C4-2B (cell line): ENCODE data around the gene CLIC3.

ENCODE experiments used
- H3K27ac ChIP-seq: fragments of 450-650 bp; 2 replicates; pipeline ENCODE4 v1.5.1; 2017
- CTCF ChIP-seq: fragments of 450-650 bp; conservative IDR thresholded peaks from 2 replicates; pipeline ENCODE4 v1.5.1; 2017; ENCODE audit warnings: mild to moderate bottlenecking
- ZFX ChIP-seq: fragments of 450-650 bp; IDR thresholded peaks from 2 replicates; pipeline ENCODE4 v1.6.1; 2017

The CLIC3 gene

DNA sequence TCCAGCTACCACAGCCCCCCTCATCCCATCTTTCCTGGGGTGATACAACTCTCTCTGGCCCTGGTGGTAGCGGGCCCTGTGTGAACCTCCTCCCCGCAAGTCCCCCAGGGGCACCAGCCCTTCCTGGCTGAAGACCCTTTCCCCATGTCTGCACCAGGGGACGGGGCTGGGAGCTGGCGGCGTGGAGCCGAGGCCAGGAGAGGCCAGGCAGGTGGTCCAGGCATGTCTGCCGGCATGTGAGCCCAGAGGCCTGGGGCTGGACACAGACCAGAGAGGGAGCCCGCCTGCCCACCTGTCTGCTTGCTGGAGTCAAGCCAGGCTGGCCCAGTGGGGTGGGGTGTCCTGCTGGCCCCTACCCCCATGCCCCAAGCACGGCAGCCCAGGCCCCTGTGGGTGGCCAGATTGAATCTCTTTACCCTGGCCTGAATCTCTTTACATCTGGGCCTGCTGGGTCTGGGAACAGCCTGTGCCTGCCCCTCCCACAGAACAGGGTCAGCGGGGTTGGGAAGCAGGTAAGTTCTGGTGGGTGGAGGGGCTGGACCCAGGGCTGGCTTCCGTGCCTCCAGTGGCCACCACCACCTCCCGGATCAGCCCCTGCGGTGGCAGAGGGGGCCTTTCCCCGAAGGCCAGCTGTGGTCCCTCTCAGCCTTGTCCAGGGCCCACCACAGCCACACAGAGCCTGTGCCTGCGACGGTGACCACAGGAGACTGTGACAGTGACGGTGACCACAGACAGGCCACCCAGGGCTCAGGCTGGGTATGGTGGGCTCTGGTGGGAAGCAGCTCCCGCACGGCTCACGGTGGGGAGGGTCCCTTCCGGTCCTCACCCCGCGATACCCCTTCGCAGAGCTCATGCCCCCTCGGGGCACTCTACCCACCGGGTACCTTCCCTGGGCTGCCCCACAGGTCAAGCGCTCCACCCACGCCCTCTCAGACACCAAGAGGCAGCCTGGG, 37.2 kb downstream of the CLIC3 start:
- no peak overlapping the region for H3K27ac ChIP-seq
- TF ChIP-seq ZFX (no peak), CTCF (no peak)

DNA sequence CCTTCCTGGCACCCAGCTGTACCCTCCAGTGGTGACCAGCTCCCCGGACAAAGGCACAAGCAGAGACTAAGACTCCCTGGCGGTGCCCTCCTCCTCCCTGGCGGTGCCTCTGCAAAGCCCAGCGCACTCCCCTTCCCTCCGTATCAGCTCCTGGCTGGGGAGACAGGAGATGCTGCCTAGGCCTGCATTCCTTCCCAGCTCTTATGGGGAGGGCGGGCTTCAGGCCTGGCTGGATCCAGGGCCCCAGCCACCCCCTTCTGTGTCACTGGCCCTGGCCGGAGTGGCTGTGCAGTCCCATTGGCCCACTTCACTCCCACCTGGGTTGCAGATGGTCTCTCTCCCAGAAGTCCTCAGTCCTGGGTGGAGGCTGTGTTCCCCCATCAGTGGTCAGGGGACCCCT, 37.9 kb downstream of the CLIC3 start:
- H3K27ac ChIP-seq, result no peak overlapping the region
- TF ChIP-seq ZFX, result no peak
- TF ChIP-seq CTCF, result no peak

- H3K27ac ChIP-seq, result no peak overlapping the region
- no peak for TF ChIP-seq ZFX
- no peak for TF ChIP-seq CTCF
Observed at GRCh38 chr9:136957901-136958300, 38.5 kb downstream of the CLIC3 start.

GRCh38 chr9:136957461-136957860, 38.9 kb downstream of the CLIC3 start:
- no peak overlapping the region for H3K27ac ChIP-seq
- TF ChIP-seq CTCF (no peak), ZFX (no peak)

GRCh38 chr9:136956604-136957003, 39.8 kb downstream of the CLIC3 start:
- H3K27ac ChIP-seq, result no peak overlapping the region
- TF ChIP-seq CTCF (no peak), ZFX (no peak)

DNA sequence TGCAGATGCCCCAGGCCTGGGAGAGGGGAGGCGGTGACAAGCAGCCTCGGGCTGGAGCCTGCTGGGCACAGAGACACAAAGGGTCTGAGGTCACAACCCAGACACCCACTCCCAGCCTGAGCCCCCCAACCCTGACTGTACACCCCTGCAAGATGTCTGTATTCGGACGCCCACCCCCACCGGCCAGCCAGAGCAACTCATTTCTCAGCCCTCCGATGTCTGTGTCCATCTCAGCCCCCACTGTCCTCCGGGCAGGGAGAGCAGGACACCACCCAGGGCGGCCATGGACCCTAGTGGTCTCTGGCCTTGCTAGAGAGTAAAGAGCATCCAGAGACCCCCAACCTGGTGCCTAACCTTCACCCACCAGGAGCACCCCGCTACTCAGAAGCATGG, 40.4 kb downstream of the CLIC3 start:
- TF ChIP-seq CTCF (no peak), ZFX (no peak)
- H3K27ac ChIP-seq, result no peak overlapping the region

- H3K27ac ChIP-seq, result no peak overlapping the region
- TF ChIP-seq CTCF (no peak), ZFX (no peak)
Observed at GRCh38 chr9:136955202-136955942, 41.0 kb downstream of the CLIC3 start.
